Ramos (cell line): ENCODE data around the gene ALKBH4.

Experiments
- in situ Hi-C: fragments of 300-500 bp; cut with MboI; formaldehyde crosslinking; loops from one replicate; pipeline ENCODE4 v1.14.3; 2022; ENCODE audit warnings: low sequenced_read_pairs; ENCODE audit not compliant: unreplicated experiment

ALKBH4 gene

DNA sequence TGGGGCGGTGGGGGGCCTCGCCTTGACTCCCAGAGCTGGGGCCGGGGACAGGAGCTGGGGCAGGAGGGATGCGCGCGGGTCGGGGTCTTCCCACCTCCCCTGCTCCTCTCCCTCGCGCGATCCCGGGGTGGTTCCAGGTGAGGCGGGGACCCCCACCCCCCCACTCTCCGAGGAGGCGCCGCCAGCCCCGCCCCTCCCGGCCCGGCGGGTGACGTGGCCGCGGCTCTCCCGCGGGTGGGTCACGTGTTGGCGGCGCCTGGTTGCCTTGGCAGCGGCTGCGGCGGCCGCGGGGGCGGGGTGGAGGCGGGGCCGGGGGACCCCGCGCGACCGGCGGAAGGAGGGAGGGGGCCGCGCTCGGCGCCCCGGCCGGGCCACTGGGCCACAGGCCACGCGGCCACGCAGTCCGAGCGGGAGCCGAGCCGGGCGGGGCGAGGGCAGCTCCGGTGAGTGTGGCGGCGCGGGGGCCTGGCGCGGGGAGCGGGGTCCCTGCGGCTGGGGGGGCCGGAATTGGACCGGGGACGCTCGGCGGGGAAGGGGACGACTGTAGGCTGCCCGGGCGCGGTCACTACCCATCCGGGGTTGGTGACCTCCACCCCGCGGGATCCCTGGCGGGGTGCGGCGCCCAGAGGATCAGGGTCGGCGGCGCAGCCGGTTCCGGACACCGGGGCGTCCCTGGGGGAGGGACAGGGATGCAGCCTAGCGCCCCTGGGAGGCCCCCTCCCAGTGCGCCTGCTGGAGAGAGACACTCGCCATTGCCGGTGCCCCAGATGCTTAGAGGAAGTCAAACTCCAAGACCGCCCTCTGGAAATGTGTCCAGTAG is 31.2 kb downstream of the ALKBH4 start, which contains the start of gene ORAI2:
ORAI2 (plus strand) TSS at position 357 of the 820 bp plus-strand sequence. CDS start 5,382 bp downstream, outside the sequence.
- in situ Hi-C loops, result no loop called here

DNA sequence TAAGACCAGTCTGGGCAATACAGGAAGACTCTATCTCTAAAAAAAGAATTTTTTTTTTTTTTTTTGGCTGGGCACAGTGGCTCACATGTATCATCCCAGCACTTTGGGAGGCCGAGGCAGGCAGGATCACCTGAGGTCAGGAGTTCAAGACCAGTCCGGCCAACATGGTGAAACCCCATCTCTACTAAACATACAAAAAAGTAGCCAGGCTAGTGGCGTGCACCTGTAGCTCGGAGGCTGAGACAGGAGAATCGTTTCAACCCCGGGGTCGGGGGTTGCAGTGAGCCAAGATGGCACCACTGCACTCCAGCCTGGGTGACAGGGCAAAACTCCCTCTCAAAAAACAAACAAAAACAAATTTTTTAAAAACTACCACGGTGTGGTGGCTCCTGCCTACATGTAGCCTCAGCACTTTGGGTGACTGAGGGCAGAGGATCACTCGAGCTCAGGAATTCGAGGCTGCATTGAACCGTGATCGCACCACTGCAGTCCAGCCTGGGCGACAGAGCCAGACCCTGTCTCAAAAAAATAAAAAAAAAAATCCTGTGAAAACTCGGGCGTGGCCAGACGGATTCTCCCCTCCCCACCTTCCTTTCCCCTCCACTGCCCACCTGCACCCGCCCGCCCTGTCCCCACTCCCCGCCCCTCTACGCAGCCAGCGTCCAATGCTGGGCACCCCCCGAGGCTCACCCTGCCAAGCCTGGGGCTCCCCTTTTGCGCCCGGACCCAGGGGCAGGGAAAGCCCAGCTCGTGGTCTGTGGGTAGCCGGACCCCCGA is 32.0 kb downstream of the ALKBH4 start:
- in situ Hi-C loops, result no loop called here

DNA sequence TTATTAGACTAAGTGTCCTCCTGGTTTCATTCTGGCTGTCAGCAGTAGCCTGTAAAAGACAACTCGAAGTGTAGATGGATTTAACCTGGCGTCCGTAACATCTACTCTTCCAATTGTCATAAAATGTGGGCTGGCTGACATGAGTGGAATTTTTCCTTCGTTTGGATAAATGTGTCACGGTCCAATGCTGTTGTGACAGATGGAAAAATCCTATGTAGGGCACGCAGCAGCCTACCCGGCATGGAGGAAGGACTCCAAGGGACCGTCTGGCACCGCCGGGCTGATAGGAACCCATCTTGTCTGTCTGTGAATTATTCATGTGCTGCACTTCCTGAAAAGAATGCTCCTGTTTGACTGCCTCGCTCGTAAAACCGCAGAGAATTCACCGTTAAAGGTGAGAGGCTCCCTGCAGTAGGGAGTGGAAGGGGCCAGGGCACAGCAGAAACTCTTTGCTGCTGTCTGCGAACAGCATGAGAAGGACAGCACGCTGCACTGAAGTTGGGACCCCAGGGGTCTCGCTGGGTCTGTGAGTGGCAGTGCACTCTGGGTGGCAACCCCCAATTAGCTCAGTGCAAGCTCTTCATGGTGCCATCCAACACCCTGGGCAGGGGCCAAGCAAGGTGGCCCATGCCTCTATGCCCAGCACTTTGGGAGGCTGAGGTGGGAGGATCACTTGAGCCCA is 32.9 kb downstream of the ALKBH4 start:
- in situ Hi-C loops, result no loop called here

DNA sequence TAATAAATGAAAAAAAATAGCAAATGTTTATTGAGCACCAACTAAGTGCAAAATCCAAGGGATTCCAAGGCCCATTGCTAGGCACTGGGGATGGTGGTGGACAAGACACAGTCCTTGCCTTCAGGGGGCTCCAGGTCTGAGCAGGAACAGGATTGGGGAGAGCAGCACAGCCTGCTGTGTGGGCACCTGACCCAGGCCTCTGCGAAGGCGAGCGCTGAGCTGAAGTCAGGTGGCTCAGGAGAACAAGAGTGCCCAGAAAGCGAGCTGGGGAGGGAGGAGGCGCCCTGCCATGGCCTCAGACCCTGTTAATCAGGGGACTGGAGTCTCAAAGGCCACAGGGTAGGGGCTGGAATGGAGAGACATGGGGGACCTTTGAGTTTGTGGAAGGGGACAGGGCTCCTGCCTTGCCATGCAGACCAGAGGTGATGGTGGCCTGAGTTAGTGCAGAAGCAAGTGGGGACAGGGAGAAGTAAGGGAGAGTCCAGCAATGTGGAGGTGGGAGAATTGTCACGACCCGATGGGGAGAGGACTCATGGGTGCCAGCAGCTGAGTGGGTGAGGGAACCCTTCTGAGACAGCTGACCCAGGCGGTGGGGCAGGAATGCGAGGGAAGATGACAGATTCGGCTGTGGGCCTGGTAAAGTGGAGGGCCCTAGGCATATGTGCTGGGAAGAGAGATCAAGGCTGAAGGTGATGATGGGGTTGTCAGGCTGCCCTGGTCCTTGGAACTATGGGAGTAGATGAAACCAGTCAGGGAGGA is 35.3 kb downstream of the ALKBH4 start:
- in situ Hi-C loops, result no loop called here

DNA sequence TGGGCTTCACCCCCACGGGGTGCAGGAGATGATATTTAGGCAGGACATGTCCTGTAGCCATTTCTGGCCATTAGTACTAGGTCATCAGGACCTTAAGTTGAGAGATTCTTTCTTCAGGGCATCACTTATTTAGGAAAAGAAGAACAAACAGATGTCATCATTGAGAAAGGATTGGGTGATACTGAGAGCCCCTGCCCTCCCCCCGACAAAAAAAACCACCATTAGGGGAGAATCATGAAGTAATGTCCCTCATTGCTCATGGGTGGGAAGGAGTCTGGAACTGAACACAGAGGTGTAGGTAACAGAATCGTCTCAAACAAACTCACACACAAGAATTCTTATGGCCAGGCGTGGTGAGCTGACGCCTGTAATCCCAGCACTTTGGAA is 37.7 kb downstream of the ALKBH4 start:
- in situ Hi-C loops, result no loop called here

DNA sequence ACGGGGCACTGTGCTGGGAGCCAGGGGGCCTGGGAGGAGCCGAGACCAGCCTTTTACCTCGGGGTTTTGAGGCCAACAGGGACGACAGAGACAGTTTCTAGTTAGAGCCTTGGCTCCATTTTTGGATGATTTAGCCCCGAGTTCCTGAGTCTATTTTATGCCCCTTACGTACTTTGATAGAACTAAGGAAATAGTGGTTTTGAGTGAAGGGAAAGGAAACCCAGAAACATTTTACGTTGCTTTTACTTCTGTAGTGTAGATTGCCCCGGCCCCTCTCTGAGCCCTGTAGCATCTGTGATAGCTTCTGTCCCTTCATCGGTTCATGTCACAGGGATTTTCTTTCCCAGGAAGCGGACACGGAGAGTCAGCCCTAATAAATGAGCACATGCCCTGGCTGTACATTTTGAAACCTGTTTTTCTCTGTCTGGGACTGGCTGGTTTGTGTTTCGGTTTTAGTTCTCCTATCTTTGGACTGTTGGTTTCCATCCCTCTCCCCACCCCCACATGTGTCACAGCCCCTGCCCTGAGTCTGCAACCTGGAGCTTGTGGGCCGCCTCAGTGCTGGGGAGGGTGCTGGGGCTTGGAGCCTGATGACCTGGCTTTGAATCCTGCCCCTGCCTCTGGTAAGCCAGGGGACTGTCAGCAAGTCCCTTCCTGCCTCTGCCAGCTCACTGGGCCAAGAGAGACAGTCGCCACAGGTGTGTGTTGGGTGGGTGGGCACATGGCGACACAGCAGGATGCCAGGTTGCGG is 38.2 kb downstream of the ALKBH4 start:
- in situ Hi-C loops, result no loop called here

DNA sequence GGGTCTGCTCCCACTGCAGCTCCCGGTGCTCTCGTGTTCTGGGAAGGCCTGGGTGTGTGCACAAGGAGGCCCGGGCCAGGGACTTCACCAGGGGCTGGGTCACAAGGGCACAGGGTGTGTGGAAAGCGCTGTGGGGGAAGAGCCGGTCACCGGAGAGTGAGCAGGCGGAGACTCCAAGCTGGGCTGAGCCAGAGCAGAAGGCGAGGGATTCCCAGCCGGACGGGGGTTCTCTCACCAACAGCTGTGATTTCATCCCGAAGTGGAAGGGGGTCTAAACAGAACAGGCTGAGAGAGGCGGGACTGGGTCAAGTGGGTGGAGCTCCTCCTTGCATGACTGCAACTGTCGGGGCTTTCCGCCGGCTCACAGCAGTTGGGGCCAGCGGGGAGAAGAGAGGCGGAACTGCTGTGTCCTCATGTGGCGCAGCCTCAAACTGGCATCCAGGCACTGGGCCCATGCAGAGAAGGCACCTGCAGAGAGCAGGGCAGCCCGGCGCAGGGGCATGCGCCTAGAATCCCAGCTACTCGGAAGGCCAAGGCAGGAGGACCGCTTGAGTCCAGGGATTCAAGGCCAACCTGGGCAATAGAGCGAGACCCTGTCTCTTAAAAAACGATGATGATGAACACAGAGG is 38.9 kb downstream of the ALKBH4 start:
- in situ Hi-C loops, result no loop called here

DNA sequence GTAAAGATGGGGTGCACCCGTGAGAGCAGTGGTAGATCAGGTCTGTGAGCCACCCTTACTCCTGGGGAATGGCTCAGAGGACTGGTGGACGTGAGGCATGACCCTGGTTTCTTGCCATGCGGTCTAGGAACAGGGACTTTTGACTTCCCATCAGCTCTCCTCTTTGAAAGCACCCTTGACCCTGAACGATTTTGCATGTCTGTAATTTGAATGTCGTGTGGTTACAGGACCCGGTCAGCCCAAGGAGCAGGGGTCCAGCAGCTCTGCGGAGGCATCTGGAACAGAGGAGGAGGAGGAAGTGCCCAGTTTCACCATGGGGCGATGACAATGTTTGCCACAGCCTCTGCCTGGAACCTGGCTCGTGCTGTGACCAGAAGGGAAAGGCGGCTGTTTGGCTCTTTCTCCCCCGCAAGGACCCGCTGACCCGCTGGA is 39.9 kb downstream of the ALKBH4 start:
- in situ Hi-C loops, result no loop called here

DNA sequence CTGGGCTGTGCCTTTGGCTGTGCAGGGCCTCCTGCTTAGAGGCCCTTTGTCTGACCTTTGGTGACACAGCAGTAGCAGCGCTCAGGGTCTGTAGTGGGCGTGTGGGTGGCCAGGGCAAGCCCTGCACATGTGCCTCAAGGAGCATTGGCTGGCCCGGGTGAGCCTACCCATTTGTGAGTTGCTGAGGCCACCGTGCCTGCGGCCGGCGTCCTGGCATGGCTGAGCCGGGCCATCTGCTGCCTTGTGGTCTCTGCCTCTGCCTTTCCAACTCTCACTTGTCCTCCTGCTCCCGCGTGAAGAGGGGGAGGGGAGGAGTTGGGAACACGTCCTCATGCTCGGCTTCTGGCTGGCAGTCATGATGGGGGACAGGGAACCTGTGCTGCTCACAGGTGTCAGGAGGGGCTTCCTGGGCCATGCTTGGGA is 40.5 kb downstream of the ALKBH4 start:
- in situ Hi-C loops, result no loop called here

DNA sequence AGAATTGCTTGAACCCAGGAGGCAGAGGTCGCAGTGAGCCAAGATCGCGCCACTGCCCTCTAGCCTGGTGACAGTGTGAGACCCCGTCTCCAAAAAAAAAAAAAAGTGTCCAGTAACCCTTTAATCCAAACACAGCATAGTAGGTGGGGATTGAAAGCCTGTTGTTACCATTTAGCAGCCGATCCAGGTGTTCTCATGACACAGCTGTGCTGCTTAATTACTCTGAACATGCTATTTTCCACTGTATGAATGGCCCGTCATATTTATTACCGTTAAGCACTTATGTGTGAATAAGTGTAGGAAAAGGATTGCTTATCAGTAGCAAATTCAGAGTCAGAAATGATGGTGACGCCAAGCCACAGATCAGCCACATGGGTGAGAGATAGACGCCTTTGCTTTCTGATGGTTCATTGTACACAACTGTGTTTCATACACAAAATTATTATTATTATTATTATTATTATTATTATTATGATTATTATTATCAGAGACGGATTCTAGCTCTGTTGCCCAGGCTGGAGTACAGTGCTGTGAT is 42.9 kb downstream of the ALKBH4 start:
- in situ Hi-C loops, result no loop called here

DNA sequence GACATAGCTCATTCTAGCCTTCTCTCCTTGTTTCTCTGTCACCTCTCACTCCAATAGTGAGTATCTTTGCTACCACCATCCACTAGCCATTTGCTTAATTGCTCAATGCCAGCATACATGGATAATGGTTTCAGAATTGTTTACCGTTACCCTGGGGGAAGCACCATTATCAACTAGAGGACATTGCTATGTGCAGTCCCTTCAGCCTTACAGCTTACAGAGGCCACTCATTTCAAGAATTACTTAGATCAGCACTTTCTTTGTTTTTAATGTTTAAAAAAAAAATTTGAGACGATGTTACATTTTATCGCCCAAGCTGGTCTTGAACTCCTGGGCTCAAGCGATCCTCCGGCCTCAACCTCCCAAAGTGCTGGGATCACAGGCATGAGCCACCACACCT is 46.1 kb downstream of the ALKBH4 start:
- in situ Hi-C loops, result no loop called here

DNA sequence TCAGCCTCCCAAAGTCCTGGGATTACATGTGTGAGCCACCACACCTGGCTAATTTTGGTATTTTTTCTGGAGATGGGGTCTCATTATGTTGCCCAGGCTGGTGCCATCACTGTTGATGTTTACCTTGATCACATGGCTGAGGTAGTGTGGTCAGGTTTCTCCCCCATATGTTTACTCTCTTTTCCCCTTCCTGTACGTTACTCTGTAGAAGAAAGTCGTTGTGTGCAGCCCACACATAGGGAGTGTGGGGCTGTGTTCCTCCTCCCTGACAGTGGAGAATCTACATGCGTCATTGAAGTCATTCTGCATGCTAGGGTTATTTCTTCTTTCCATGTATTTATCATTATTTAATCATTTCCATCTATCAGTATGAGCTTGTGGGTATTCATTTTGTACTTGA is 47.6 kb downstream of the ALKBH4 start:
- in situ Hi-C loops, result no loop called here

DNA sequence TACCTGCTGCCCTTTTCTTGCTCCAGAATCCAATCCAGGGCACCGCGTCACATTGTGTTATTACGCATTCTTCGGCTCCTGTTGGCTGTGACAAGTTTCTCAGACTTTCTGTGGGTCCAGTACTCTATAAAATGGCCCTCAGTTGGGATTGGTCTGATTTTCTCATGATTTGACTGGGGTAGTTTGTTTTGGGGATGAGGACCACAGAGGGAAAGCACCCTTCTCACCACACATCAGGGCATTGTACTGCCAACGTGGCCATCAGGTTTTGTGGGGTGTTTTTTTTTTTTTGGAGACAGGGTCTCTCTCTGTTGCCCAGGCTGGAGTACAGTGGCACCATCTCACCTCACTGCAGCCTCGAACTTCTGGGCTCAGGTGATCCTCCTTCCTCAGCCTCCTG is 48.3 kb downstream of the ALKBH4 start:
- in situ Hi-C loops, result no loop called here

DNA sequence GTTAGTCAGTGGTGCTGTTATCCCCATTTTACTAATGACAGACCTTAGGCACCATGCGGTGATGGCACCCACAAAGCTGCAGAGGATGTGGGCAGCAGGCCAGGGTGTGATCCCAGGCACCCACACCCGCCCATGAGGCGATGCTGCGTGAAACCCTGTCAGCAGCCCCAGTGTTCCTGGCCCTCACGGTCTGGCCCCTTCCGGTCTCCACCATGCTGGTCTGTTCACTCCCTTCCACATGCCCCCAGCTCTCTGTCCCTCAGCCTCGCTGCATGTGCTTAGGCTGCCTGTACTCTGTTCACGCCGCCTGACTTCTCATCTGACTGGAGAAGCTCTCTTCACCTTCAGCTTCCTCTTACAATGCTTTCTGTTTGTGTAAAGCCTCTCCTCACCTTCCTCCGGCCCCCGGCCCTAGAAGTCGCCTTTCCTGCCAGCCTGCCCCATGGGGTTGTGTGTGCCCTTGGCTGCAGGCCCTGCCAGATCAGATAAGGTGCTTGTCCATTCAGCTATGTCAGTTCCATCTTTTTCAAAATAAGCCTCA is 48.9 kb downstream of the ALKBH4 start:
- in situ Hi-C loops, result no loop called here

DNA sequence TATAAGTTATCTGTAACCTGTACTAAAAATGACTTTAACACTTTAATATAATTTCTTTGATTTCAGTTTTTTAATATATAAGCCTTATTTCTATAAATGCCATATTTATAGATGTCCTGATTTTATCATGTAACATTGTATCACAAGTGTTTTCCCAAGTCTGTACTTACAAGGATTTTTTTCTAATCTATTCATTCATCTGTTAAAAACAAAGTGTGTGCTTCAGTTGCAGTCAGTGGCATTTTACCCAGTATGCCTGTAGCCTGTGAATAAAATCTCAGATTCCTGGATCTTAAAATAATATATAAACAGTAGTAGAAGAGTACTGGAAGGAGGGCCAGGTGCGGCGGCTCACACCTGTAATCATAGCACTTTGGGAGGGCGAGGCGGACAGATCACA is 51.1 kb downstream of the ALKBH4 start:
- in situ Hi-C loops, result no loop called here

DNA sequence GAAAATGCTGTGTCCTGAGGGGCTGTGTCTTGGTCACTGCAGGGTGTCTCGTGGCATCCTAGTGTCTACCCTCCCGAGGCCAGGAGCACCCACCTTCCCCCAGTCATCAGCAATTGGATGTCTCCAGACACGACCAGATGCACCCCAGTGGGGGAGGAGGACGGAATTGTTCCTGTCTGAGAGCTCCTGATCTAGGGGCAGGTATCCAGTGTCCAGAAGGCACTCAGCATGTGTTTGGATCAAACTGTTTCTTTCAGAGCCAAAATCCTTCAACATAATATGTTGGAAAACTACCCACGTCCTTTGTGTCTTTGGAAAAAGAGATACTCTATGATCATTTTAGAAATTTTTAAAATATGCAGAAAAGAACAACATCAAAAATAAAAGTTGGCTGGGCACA is 51.6 kb downstream of the ALKBH4 start:
- in situ Hi-C loops, result no loop called here

DNA sequence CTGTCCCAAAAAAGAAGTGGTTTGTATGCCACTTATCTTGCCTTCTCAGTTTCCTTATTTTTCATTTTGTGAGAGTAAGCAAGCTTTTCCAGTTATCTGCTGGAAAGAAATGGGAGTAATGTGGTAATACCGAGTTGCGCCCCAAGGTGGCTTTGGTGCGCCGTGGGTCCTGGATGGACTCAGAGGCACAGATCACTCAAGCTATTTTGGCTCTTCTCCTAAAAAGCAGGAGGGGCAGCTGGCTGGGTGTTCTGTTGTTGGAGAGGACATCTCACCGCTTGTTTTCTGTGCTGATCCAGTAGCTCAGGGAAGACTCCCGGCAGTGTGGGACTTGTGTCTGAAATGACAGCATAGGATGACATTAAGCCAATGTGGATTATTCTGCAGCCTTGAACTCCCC is 52.1 kb downstream of the ALKBH4 start:
- in situ Hi-C loops, result no loop called here

DNA sequence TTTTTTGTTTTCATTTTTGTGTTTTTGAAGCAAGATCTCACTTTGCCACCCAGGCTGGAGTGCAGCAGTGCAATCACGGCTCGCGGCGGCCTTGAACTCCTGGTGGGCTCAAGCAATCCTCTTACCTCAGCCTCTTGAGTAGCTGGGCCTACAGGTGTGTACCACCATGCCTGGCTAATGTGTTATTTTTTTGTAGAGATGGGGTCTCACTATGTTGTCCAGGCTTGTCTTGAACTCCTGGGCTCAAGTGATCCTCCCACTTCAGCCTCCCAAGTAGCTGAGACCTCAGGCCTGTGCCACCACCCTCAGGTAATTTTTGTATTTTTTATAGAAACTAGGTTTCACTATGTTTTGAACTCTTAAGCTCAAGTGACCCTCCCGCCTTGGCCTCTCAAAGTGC is 53.7 kb downstream of the ALKBH4 start:
- in situ Hi-C loops, result no loop called here

DNA sequence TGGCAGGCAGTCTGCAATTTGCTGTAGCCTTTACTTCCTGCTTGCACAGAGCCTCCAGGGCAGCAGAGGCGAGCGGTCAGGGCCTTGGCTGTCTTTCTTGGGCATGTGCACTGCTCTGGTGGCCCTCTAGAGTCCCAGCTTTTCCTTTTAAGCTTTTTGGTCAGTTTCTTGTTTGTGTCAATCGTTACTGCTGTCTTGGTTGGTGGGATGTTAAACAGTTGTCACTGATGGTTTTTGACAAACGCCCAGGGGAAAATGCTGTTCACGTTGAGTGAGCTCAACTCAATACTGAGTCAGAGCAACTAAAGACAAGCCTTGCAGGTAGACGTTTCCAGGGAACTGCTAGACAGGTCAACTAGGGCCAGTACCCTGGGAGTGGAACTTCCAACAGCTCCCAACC is 54.5 kb downstream of the ALKBH4 start:
- in situ Hi-C loops, result no loop called here
